ENCODE data around the gene MYMK. TPM values are rescaled to one million over a fixed set of nuclear protein-coding genes. Genes with fewer than 3 reads are reported as not detected.

MYMK gene
- total RNA-seq, 1 experiment from 2014 or later = not detected

DNA sequence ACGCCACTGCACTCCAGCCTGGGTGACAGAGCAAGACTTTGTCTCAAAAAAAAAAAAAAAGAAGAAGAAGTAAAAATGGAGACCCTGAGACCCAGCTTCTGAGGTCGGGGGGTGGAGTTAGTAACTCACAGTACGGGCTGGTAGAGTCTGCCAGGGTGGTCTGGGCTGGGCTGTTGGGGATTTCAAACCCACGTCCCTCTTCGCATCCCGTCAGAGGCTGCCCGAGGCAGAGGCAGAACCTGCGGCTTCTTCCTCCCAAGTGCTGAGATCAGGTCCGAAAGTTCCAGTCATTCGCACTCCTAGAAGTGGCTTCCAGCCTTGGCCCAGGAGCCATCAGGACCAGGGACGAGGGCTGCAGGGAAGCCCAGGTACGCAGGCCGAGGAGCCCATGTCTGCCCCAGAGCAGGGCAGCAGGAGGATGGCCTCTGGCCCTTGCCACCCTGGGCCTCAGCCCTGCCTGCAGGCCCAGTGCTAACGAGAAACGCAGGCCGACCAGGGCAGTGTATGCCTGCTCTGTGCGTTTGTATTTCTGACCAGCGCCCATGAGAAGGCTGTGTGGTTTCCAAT, 36.0 kb downstream of the MYMK start:
- DNase-seq (ENCODE audit: low read depth, low spot score) (no peak), ATAC-seq (no peak)
- no peaks in the 10 kb centered on the region for H3K9me2 ChIP-seq (ENCODE audit: insufficient read depth)
- ChIA-PET POLR2A (no interaction called here), CTCF (interaction anchor here (1.0 kb wide), 1 partner anchor 39 kb away, joined by 3 read pairs; no protein-coding TSS in a partner anchor), RAD21 (ENCODE audit: low non-redundant PET in 1 of 2, low total read pairs in 2 of 2, uncharacterized antibody in 2 of 2, unreplicated experiment in 2 of 2) (no interaction called here)
- H3K4me2 ChIP-seq (ENCODE audit: low read length) = no peak overlapping the region
- peaks cover 17 to 22% of the 10 kb centered on the region in 2 experiments; a peak in 3 of 4 replicates for H3K4me1 ChIP-seq (ENCODE audit: control insufficient read depth in 1 of 2, insufficient read depth in 2 of 2, low read length in 2 of 2)
- H3K4me3 ChIP-seq (replicated peaks in 1 of 2; ENCODE audit: low read depth in 1 of 2, low read length in 2 of 2) = no peak overlapping the region
- H3K9ac ChIP-seq (ENCODE audit: low read length) = no peak overlapping the region
- TF ChIP-seq, protein P1, sequence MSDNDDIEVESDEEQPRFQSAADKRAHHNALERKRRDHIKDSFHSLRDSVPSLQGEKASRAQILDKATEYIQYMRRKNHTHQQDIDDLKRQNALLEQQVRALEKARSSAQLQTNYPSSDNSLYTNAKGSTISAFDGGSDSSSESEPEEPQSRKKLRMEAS (IDR thresholded peaks at IDR 0.05) = no peak
- TF ChIP-seq SIN3A (IDR thresholded peaks at IDR 0.05; ENCODE audit: low read depth) (no peak), YY1 (IDR thresholded peaks at IDR 0.05; ENCODE audit: extremely low read depth, insufficient replicate concordance, low read depth, low read length) (no peak), TCF7L2 (IDR thresholded peaks at IDR 0.05; ENCODE audit: borderline replicate concordance, extremely low read depth, insufficient read depth, insufficient read length) (no peak), CEBPB (IDR thresholded peaks at IDR 0.05; ENCODE audit: low read depth) (no peak), SP1 (IDR thresholded peaks at IDR 0.05; ENCODE audit: low read depth) (no peak), CBX3 (IDR thresholded peaks at IDR 0.05; ENCODE audit: low read depth) (no peak)
- TF ChIP-seq, protein P2, sequence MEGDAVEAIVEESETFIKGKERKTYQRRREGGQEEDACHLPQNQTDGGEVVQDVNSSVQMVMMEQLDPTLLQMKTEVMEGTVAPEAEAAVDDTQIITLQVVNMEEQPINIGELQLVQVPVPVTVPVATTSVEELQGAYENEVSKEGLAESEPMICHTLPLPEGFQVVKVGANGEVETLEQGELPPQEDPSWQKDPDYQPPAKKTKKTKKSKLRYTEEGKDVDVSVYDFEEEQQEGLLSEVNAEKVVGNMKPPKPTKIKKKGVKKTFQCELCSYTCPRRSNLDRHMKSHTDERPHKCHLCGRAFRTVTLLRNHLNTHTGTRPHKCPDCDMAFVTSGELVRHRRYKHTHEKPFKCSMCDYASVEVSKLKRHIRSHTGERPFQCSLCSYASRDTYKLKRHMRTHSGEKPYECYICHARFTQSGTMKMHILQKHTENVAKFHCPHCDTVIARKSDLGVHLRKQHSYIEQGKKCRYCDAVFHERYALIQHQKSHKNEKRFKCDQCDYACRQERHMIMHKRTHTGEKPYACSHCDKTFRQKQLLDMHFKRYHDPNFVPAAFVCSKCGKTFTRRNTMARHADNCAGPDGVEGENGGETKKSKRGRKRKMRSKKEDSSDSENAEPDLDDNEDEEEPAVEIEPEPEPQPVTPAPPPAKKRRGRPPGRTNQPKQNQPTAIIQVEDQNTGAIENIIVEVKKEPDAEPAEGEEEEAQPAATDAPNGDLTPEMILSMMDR (IDR thresholded peaks at IDR 0.05 in 2 of 3, conservative IDR thresholded peaks at IDR 0.05 in 1 of 3; ENCODE audit: borderline replicate concordance in 1 of 3, insufficient read depth in 1 of 3, low read depth in 2 of 3, low read length in 2 of 3) = no peak
- TF ChIP-seq, protein P3, sequence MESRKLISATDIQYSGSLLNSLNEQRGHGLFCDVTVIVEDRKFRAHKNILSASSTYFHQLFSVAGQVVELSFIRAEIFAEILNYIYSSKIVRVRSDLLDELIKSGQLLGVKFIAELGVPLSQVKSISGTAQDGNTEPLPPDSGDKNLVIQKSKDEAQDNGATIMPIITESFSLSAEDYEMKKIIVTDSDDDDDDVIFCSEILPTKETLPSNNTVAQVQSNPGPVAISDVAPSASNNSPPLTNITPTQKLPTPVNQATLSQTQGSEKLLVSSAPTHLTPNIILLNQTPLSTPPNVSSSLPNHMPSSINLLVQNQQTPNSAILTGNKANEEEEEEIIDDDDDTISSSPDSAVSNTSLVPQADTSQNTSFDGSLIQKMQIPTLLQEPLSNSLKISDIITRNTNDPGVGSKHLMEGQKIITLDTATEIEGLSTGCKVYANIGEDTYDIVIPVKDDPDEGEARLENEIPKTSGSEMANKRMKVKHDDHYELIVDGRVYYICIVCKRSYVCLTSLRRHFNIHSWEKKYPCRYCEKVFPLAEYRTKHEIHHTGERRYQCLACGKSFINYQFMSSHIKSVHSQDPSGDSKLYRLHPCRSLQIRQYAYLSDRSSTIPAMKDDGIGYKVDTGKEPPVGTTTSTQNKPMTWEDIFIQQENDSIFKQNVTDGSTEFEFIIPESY (IDR thresholded peaks at IDR 0.05; ENCODE audit: extremely low read depth, insufficient replicate concordance, low read length) = no peak
- TF ChIP-seq, protein P4, sequence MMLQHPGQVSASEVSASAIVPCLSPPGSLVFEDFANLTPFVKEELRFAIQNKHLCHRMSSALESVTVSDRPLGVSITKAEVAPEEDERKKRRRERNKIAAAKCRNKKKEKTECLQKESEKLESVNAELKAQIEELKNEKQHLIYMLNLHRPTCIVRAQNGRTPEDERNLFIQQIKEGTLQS (IDR thresholded peaks at IDR 0.05) = no peak
- H3K36me3 ChIP-seq (ENCODE audit: control insufficient read depth in 1 of 2, insufficient read depth in 2 of 2, low read length in 2 of 2) = no peaks in the 10 kb centered on the region
- no peaks in the 10 kb centered on the region for H3K27me3 ChIP-seq (ENCODE audit: insufficient read depth, low read length)
- no peaks in the 10 kb centered on the region for H4K20me1 ChIP-seq (ENCODE audit: insufficient read depth)
- no peak overlapping the region for H2AFZ ChIP-seq (ENCODE audit: low read depth, low read length, poor library complexity, severe bottlenecking)
- no peaks in the 10 kb centered on the region for H3K79me2 ChIP-seq (ENCODE audit: insufficient read depth, low read length)
- H3K9me3 ChIP-seq (ENCODE audit: control insufficient read depth in 1 of 2, insufficient read depth in 1 of 2, low read depth in 1 of 2, low read length in 2 of 2) = no peaks in the 10 kb centered on the region
- BruUV-seq (replicated peaks) = no TSS peak
- no peak overlapping the region for H3K27ac ChIP-seq (ENCODE audit: low read depth, low read length)
- intact Hi-C loops (cut with micrococcal nuclease) = loop anchor here (5.0 kb wide), 2 partner anchors 131 to 151 kb away; partner anchors contain the start of genes SURF1, SURF2 and SURF6

All from HCT116 (cell line).